ENCODE data around the gene MAGEA6.

DNA sequence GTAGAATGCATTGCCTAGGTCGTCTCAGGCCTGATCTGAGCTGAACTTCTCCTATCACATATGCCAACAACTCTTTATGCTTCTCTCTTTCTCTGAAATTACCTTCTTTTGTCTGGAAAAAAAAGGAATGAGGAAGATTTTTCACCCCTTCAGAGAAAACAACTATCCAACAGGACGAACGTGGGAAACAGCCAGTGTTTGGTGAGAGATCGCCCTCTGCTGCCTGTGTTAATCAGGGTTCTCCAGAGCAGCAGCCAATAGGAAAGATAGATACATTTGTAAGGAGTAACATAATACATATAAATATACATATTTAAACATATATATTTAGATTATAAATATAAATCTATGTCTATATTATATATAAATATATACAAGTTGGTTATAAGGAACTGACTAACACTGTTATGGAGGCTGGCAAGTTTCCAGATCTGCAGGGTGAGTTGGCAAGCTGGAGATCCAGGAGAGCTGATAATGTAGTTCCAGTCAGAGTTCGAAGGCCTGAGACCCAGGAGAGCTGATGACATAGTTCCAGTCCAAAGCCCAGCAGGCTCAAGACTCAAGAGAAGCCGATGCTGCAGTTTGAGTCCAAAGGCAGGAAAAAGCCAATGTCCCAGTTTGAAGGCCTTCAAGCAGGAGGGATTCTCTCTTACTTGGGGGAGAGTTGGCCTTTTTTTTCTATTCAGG lies 47.7 kb upstream of the MAGEA6 start:
- TF ChIP-seq, protein P1, sequence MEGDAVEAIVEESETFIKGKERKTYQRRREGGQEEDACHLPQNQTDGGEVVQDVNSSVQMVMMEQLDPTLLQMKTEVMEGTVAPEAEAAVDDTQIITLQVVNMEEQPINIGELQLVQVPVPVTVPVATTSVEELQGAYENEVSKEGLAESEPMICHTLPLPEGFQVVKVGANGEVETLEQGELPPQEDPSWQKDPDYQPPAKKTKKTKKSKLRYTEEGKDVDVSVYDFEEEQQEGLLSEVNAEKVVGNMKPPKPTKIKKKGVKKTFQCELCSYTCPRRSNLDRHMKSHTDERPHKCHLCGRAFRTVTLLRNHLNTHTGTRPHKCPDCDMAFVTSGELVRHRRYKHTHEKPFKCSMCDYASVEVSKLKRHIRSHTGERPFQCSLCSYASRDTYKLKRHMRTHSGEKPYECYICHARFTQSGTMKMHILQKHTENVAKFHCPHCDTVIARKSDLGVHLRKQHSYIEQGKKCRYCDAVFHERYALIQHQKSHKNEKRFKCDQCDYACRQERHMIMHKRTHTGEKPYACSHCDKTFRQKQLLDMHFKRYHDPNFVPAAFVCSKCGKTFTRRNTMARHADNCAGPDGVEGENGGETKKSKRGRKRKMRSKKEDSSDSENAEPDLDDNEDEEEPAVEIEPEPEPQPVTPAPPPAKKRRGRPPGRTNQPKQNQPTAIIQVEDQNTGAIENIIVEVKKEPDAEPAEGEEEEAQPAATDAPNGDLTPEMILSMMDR (IDR thresholded peaks at IDR 0.05): no peak
- TF ChIP-seq POLR2A (IDR thresholded peaks at IDR 0.05): no peak
- no peak for TF ChIP-seq EP300 (IDR thresholded peaks at IDR 0.05)

Data from ovary (tissue), 3 donors.